B cell (primary cell): Measurements from ENCODE around the gene ERICH6B. TPM values are rescaled to one million over a fixed set of nuclear protein-coding genes. Genes with fewer than 3 reads are reported as not detected.

ENCODE experiments used
- ATAC-seq: fragments of 200-7000 bp; cut with Tn5 transposase; one replicate; pipeline ENCODE4 v1.10.0; 2021; ENCODE audit warnings: low read depth, mild to moderate bottlenecking, moderate number of reproducible peaks, moderate library complexity
- CTCF ChIA-PET: fragments of 350-600 bp; sonication (Branson Sonifier 250); formaldehyde crosslinking; loops from one replicate; lab custom pipeline; 2021; ENCODE audit warnings: antibody characterized with exemption, inconsistent platforms; lab: Charles Lee
- POLR2A ChIA-PET: fragments of 350-600 bp; sonication (Branson Sonifier 250); formaldehyde crosslinking; loops from one replicate; lab custom pipeline; 2021; ENCODE audit warnings: antibody characterized with exemption; lab: Charles Lee
- DNase-seq: peaks from one replicate; pipeline ENCODE4 v3.0.0; 2013
- H2AFZ ChIP-seq: 2 replicates; pipeline ENCODE4 v1.6.1; 2012; ENCODE audit warnings: mild to moderate bottlenecking, low read depth, low read length; ENCODE audit not compliant: insufficient read depth, poor library complexity, severe bottlenecking
- H3K27ac ChIP-seq, 2 donors: 1 replicate in 1 of 2; 2 replicates in 1 of 2; pipeline ENCODE4 v1.5.1; 2012 to 2013; ENCODE audit warnings: low read length in 2 of 2, mild to moderate bottlenecking in 2 of 2, moderate library complexity in 1 of 2
- H3K27me3 ChIP-seq, 4 experiments: fragments of 200-600 bp in 1 of 4; sonication (generic) in 1 of 4; replicated peaks in 1 of 4; 1 replicate in 2 of 4; 2 replicates in 2 of 4; pipeline versions ENCODE4 v1.6.1 to v1.7.0; 2013 to 2016; ENCODE audit warnings: low read length in 3 of 4, mild to moderate bottlenecking in 2 of 4, mixed read lengths in 1 of 4, moderate library complexity in 1 of 4; ENCODE audit not compliant: insufficient read depth in 4 of 4, control insufficient read depth in 3 of 4; ENCODE audit errors: control extremely low read depth in 1 of 4
- H3K36me3 ChIP-seq, 2 experiments: replicated peaks in 1 of 2; 1 replicate in 1 of 2; 2 replicates in 1 of 2; pipeline versions ENCODE4 v1.6.1 to v1.7.1; 2013; ENCODE audit warnings: low read length in 1 of 2; ENCODE audit not compliant: insufficient read depth in 2 of 2, control insufficient read depth in 1 of 2; ENCODE audit errors: control extremely low read depth in 1 of 2, extremely low read depth in 1 of 2
- H3K4me1 ChIP-seq, 2 donors: fragments of 200-600 bp in 1 of 2; sonication (generic) in 1 of 2; 1 replicate in 1 of 2; 2 replicates in 1 of 2; pipeline versions ENCODE4 v1.5.1 to v1.6.1; 2013 to 2017; ENCODE audit warnings: low read length in 2 of 2; ENCODE audit not compliant: control insufficient read depth in 2 of 2, insufficient read depth in 2 of 2
- H3K4me2 ChIP-seq: replicated peaks from 2 replicates; pipeline ENCODE3; 2012; ENCODE audit warnings: mild to moderate bottlenecking, low read depth, low read length; ENCODE audit not compliant: poor library complexity, severe bottlenecking
- H3K4me3 ChIP-seq, 5 experiments: fragments of 200-600 bp in 1 of 5; sonication (generic) in 1 of 5; 1 replicate in 3 of 5; 2 replicates in 2 of 5; pipeline versions ENCODE4 v1.5.1 to v1.7.0; 2011 to 2016; ENCODE audit warnings: low read length in 4 of 5, mild to moderate bottlenecking in 4 of 5, low read depth in 2 of 5, control low read depth in 1 of 5, moderate library complexity in 1 of 5; ENCODE audit not compliant: insufficient read depth in 1 of 5; ENCODE audit errors: control extremely low read depth in 1 of 5, extremely low read depth in 1 of 5
- H3K79me2 ChIP-seq: fragments of 200-600 bp; sonication (generic); one replicate; pipeline ENCODE4 v1.6.0; 2016; ENCODE audit warnings: low read length; ENCODE audit not compliant: control insufficient read depth, insufficient read depth
- H3K9ac ChIP-seq: fragments of 200-600 bp; sonication (generic); 2 replicates; pipeline ENCODE4 v1.6.1; 2017; ENCODE audit warnings: mild to moderate bottlenecking, low read length, moderate library complexity
- H3K9me3 ChIP-seq, 3 donors: one replicate each; pipeline versions ENCODE4 v1.6.1 to v1.7.1; 2013; ENCODE audit warnings: low read length in 2 of 3; ENCODE audit not compliant: control insufficient read depth in 2 of 3, insufficient read depth in 1 of 3; ENCODE audit errors: control extremely low read depth in 1 of 3
- H4K20me1 ChIP-seq: 2 replicates; pipeline ENCODE4 v1.6.0; 2012; ENCODE audit warnings: mild to moderate bottlenecking, low read length; ENCODE audit not compliant: insufficient read depth, control insufficient read depth, poor library complexity, severe bottlenecking
- H3K27ac Mint-ChIP-seq: one replicate; pipeline ENCODE4 v1.8.0; 2021; ENCODE audit warnings: mixed read lengths
- H3K27me3 Mint-ChIP-seq: one replicate; pipeline ENCODE4 v1.8.0; 2021; ENCODE audit warnings: mixed read lengths
- H3K4me1 Mint-ChIP-seq: one replicate; pipeline ENCODE4 v1.8.0; 2021; ENCODE audit warnings: mixed read lengths
- H3K4me3 Mint-ChIP-seq: one replicate; pipeline ENCODE4 v1.8.0; 2021; ENCODE audit warnings: mixed read lengths
- H3K9me3 Mint-ChIP-seq: one replicate; pipeline ENCODE4 v1.8.0; 2022; ENCODE audit warnings: mixed read lengths; ENCODE audit not compliant: insufficient read depth
- CTCF ChIP-seq: fragments of 200-600 bp; IDR thresholded peaks from one replicate; pipeline ENCODE4 v1.8.0; 2022; ENCODE audit warnings: antibody characterized with exemption, mild to moderate bottlenecking
- EZH2 ChIP-seq: IDR thresholded peaks from 2 replicates; pipeline ENCODE4 v1.6.1; 2012; ENCODE audit warnings: borderline replicate concordance, low read depth, mild to moderate bottlenecking, moderate library complexity, low read length; ENCODE audit not compliant: insufficient read depth, poor library complexity, severe bottlenecking
- WGBS: methylation state at CpG from one replicate; pipeline ENCODE4 v1.1.5; 2013; ENCODE audit warnings: missing lambda C conversion rate; ENCODE audit not compliant: insufficient coverage; 5-methylcytosine and 5-hydroxymethylcytosine counted together
- intact Hi-C: fragments of 100-400 bp; cut with micrococcal nuclease; formaldehyde crosslinking; loops from one replicate; pipeline ENCODE4 v1.10.0; 2022
- polyA plus RNA-seq: library from polyadenylated mRNA; depleted of rRNA; stranded (reverse); fragments of >200 nt; gene quantifications from 2 replicates; pipeline ENCODE4 v1.2.3, GENCODE V29; 2012
- total RNA-seq, 2 donors: library from RNA; stranded (reverse); fragments of 120-200 nt in 1 of 2; gene quantifications; 1 replicate in 1 of 2; 2 replicates in 1 of 2; pipeline versions ENCODE4 v1.2.3 to v1.2.4, GENCODE V29; 2013 to 2022

The ERICH6B gene
- total and polyA plus RNA-seq, 2 donors (not counting 1 experiment from before 2014, with no cell fraction given) = not detected

GRCh38 chr13:45501175-45501526 lies 114.4 kb downstream of the ERICH6B start:
- H4K20me1 ChIP-seq = no peaks in the 10 kb centered on the region
- H3K4me3 ChIP-seq = no peak overlapping the region
- TF ChIP-seq EZH2 (no peak), CTCF (no peak)
- peaks cover 9 to 69% of the 10 kb centered on the region in 2 experiments for H3K36me3 ChIP-seq
- POLR2A ChIA-PET = no interaction called here
- H3K9me3 ChIP-seq = no peaks in the 10 kb centered on the region
- no peak overlapping the region for H3K4me2 ChIP-seq
- no peak overlapping the region for H2AFZ ChIP-seq
- WGBS = no CpG with 5 or more reads among the region's 1 CpG
- H3K4me3 Mint-ChIP-seq = no peak overlapping the region
- DNase-seq = no peak
- H3K27ac ChIP-seq = no peak overlapping the region
- peaks cover 3% of the 10 kb centered on the region for H3K79me2 ChIP-seq
- ATAC-seq = no peak
- H3K27me3 Mint-ChIP-seq = no peaks in the 10 kb centered on the region
- CTCF ChIA-PET = no interaction called here
- no peaks in the 10 kb centered on the region for H3K9me3 Mint-ChIP-seq
- no peaks in the 10 kb centered on the region for H3K27me3 ChIP-seq
- peaks cover 2% of the 10 kb centered on the region for H3K4me1 Mint-ChIP-seq
- H3K4me1 ChIP-seq = no peaks in the 10 kb centered on the region
- H3K27ac Mint-ChIP-seq = no peak overlapping the region
- no peak overlapping the region for H3K9ac ChIP-seq
- intact Hi-C loops = no loop called here

DNA sequence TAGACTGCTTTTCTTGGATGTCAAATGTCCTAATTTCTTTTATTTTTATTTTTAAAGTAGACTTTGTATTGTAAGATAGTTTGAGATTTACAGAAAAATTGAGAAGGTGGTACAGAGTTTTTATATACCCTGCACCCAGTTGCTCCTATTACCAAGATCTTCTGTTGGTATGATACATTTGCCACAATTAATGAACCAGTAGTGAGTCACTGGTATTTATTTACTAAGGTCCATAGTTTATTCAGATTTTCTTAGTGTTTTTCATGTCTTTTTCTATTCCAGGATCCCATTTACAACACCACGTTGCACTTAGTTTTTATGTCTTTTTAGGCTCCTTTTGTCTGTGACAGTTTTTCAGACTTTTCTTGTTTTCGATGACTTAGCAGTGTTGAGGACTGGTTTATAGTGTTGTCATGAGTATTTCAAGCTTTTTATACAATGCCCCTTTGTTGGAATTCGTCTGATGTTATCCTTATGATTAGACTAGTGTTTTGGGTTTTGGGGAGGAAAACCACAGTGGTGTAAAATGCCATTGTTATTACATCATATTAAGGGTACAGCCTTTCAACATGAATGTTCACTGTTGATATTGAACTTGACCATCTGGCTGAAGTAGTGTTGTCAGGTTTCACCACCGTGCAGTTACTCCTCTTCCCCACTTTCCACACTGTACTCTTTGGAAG lies 114.9 kb downstream of the ERICH6B start:
- Histone ChIP-seq H3K36me3 (peaks cover 9 to 69% of the 10 kb centered on the region in 2 experiments), H3K4me2 (no peak overlapping the region), H3K27me3 (no peaks in the 10 kb centered on the region), H3K79me2 (peaks cover 3% of the 10 kb centered on the region), H3K27ac (no peak overlapping the region), H3K9me3 (no peaks in the 10 kb centered on the region), H4K20me1 (no peaks in the 10 kb centered on the region), H3K4me1 (no peaks in the 10 kb centered on the region), H3K9ac (no peak overlapping the region), H3K4me3 (no peak overlapping the region), H2AFZ (no peak overlapping the region)
- 67% methylated on average over 1 of the region's 4 CpGs for WGBS
- intact Hi-C loops = no loop called here
- ChIA-PET POLR2A (no interaction called here), CTCF (interaction anchor here (1.2 kb wide), 1 partner anchor 10 kb away, joined by 3 read pairs; no protein-coding TSS in a partner anchor)
- H3K27me3 Mint-ChIP-seq = no peaks in the 10 kb centered on the region
- DNase-seq (no peak), ATAC-seq (no peak)
- no peak overlapping the region for H3K27ac Mint-ChIP-seq
- H3K4me3 Mint-ChIP-seq = no peak overlapping the region
- H3K4me1 Mint-ChIP-seq = peaks cover 2% of the 10 kb centered on the region
- no peaks in the 10 kb centered on the region for H3K9me3 Mint-ChIP-seq
- TF ChIP-seq CTCF = no peak
- TF ChIP-seq EZH2 = no peak
